K562 (cell line): Measurements from ENCODE around the gene MYOCD. TPM values are rescaled to one million over a fixed set of nuclear protein-coding genes. Genes with fewer than 3 reads are reported as not detected.

Experiments
- ATAC-seq: fragments of 200-7000 bp; cut with Tn5 transposase; 3 replicates; pipeline ENCODE4 v1.9.1; 2020; ENCODE audit warnings: moderate library complexity
- BruUV-seq: library from RNA; stranded (reverse); fragments of 400-500 nt; replicated peaks from 2 replicates; lab custom pipeline; 2021; lab: Mats Ljungman, UMichigan
- CTCF ChIA-PET: fragments of 300-600 bp; formaldehyde crosslinking; extraction: SDS; loops from one replicate; lab custom pipeline; 2021; ENCODE audit warnings: low intra/inter-chr PET ratio; lab: Yijun Ruan, JAX
- POLR2A ChIA-PET: fragments of 300-600, 350-650 bp; sonication (Branson Sonifier 250); formaldehyde crosslinking; extraction: SDS; loops from one replicate; lab custom pipeline; 2021; ENCODE audit warnings: antibody characterized with exemption, inconsistent platforms; lab: Yijun Ruan, JAX
- DNase-seq, 4 experiments: peaks; one replicate each; pipeline versions ENCODE4 v3.0.0 to v3.0.0-alpha.2; 2011 to 2018; ENCODE audit warnings: low spot score in 3 of 4, mixed read lengths in 3 of 4; ENCODE audit errors: extremely low read depth in 1 of 4
- FAIRE-seq: peaks from 2 replicates; lab custom pipeline; 2011; peaks lifted over from hg19 to GRCh38; lab: Jason Lieb, UNC
- H2AFZ ChIP-seq: 2 replicates; pipeline ENCODE4 v1.6.0; 2011; ENCODE audit warnings: low read depth, low read length, control low read depth, inconsistent platforms
- H3K27ac ChIP-seq: fragments of 200-600 bp; 3 replicates; pipeline ENCODE4 v1.8.0; 2011; ENCODE audit warnings: low read depth, mild to moderate bottlenecking, control low read depth, inconsistent platforms, low read length, moderate library complexity, mixed read lengths; ENCODE audit errors: extremely low read depth
- H3K27me3 ChIP-seq, 2 experiments: fragments of 300-600 bp in 1 of 2; 2 replicates in 1 of 2; 3 replicates in 1 of 2; pipeline versions ENCODE4 v1.6.0 to v1.8.0; 2011; ENCODE audit warnings: inconsistent platforms in 2 of 2, low read length in 2 of 2, mild to moderate bottlenecking in 1 of 2, mixed read lengths in 1 of 2, moderate library complexity in 1 of 2; ENCODE audit not compliant: control insufficient read depth in 2 of 2, insufficient read depth in 2 of 2
- H3K36me3 ChIP-seq: fragments of 300-600 bp; 3 replicates; pipeline ENCODE4 v1.8.0; 2011; ENCODE audit warnings: mild to moderate bottlenecking, low read length, inconsistent platforms; ENCODE audit not compliant: control insufficient read depth, insufficient read depth
- H3K4me1 ChIP-seq, 2 experiments: fragments of 200-600 bp in 1 of 2; replicated peaks in 1 of 2; 2 replicates in 1 of 2; 3 replicates in 1 of 2; pipeline versions ENCODE4 v1.5.1 to v1.8.0; 2011; ENCODE audit warnings: inconsistent platforms in 2 of 2, low read length in 2 of 2, mild to moderate bottlenecking in 1 of 2, mixed read lengths in 1 of 2, moderate library complexity in 1 of 2; ENCODE audit not compliant: control insufficient read depth in 2 of 2, insufficient read depth in 2 of 2
- H3K4me2 ChIP-seq: 2 replicates; pipeline ENCODE4 v1.6.1; 2011; ENCODE audit warnings: low read length, control low read depth, inconsistent platforms, mixed read lengths; ENCODE audit not compliant: insufficient read depth
- H3K4me3 ChIP-seq: fragments of 200-600 bp; sonication (generic), shearing (Covaris generic); 2 replicates; pipeline ENCODE4 v1.5.1; 2016; ENCODE audit warnings: control low read depth, inconsistent platforms
- H3K79me2 ChIP-seq: fragments of 200-600 bp; 3 replicates; pipeline ENCODE4 v1.8.0; 2011; ENCODE audit warnings: low read length, inconsistent platforms; ENCODE audit not compliant: control insufficient read depth, insufficient read depth
- H3K9ac ChIP-seq, 2 experiments: 2 replicates each; pipeline versions ENCODE4 v1.6.0 to v1.6.1; 2011; ENCODE audit warnings: low read depth in 2 of 2, low read length in 2 of 2, control low read depth in 1 of 2, inconsistent platforms in 1 of 2, mild to moderate bottlenecking in 1 of 2, mixed read lengths in 1 of 2; ENCODE audit not compliant: insufficient read depth in 1 of 2
- H3K9me1 ChIP-seq: one replicate; pipeline ENCODE4 v1.6.0; 2011; ENCODE audit warnings: inconsistent platforms, mild to moderate bottlenecking, low read length, moderate library complexity; ENCODE audit not compliant: control insufficient read depth, insufficient read depth
- H3K9me3 ChIP-seq: replicated peaks from 2 replicates; pipeline ENCODE4 v1.5.1; 2011; ENCODE audit warnings: low read depth, low read length, inconsistent platforms; ENCODE audit not compliant: control insufficient read depth, insufficient read depth
- H4K20me1 ChIP-seq: replicated peaks from 2 replicates; pipeline ENCODE4 v1.6.1; 2011; ENCODE audit warnings: low read length, inconsistent platforms, mixed read lengths; ENCODE audit not compliant: control insufficient read depth, insufficient read depth
- REST ChIP-seq, 2 experiments: fragments of 450-650 bp; formaldehyde crosslinking in 1 of 2; IDR thresholded peaks; 2 replicates each; pipeline versions ENCODE4 v1.4.0 to v1.6.1; 2014 to 2020; ENCODE audit warnings: mild to moderate bottlenecking in 2 of 2, borderline replicate concordance in 1 of 2, low read depth in 1 of 2
- ZNF717 ChIP-seq: fragments of 250-450 bp; sonication (Bioruptor Pico); IDR thresholded peaks from 2 replicates; pipeline ENCODE4 v1.5.0; 2021
- WGBS: fragments of 100-300 bp; shearing (Covaris generic); methylation state at CpG from one replicate; pipeline ENCODE4 v1.1.6; 2016; ENCODE audit warnings: low coverage, mixed read lengths; ENCODE audit not compliant: insufficient coverage; ENCODE audit errors: missing lambda C conversion rate; 5-methylcytosine and 5-hydroxymethylcytosine counted together
- in situ Hi-C: fragments of 300-500 bp; cut with MboI; formaldehyde crosslinking; loops from 4 replicates; pipeline ENCODE4 v1.15.0; 2018; ENCODE audit warnings: inconsistent platforms, mixed read lengths
- intact Hi-C: fragments of 100-400 bp; cut with micrococcal nuclease; formaldehyde crosslinking; loops from 2 replicates; pipeline ENCODE4 v1.14.2; 2022
- polyA plus RNA-seq, 8 experiments: library from polyadenylated mRNA; depleted of rRNA in 4 of 8; stranded (reverse) in 5 of 8; unstranded in 3 of 8; fragments of >200 nt; fragmentation: Nextera tagmentation in 2 of 8; fragmentation: Illumina TruSeq in 1 of 8; extraction: Ambion mirVana in 2 of 8; extraction: Trizol in 1 of 8; gene quantifications; 2 replicates each; pipeline versions ENCODE4 v1.2.1 to v1.2.3, GENCODE V29; 2011 to 2014; ENCODE audit warnings: inconsistent platforms in 1 of 8, missing spikeins in 1 of 8
- total RNA-seq, 7 experiments: library from RNA; depleted of rRNA in 6 of 7; stranded (reverse); fragments of >200 nt in 6 of 7; fragmentation: Illumina TruSeq in 2 of 7; extraction: Trizol in 2 of 7; gene quantifications; 2 replicates each; pipeline versions ENCODE4 v1.2.1 to v1.2.3, GENCODE V29; 2011 to 2021; ENCODE audit warnings: low replicate concordance in 1 of 7

MYOCD gene
- total and polyA plus RNA-seq, 9 of the 15 experiments (the other 6 are each of a cell fraction or from before 2014, with no cell fraction given): not detected

GRCh38 chr17:12664894-12665262 lies 812 bp upstream of the MYOCD start:
- POLR2A ChIA-PET: interaction anchor here (0.6 kb wide), 1 partner anchor 623 kb away, joined by 3 read pairs; no protein-coding TSS in a partner anchor
- no peaks in the 10 kb centered on the region for H4K20me1 ChIP-seq

More at GRCh38 chr17:12664894-12665262, 812 bp upstream of the MYOCD start:
- Histone ChIP-seq H3K36me3 (no peaks in the 10 kb centered on the region), H3K27ac (no peak overlapping the region), H3K9me1 (no peaks in the 10 kb centered on the region), H3K9ac (no peak overlapping the region), H3K4me2 (no peak overlapping the region), H3K4me1 (no peaks in the 10 kb centered on the region; a peak in 1 of 5 replicates), H3K9me3 (no peaks in the 10 kb centered on the region), H3K27me3 (peaks cover 0 to 17% of the 10 kb centered on the region in 2 experiments; a peak in 3 of 5 replicates), H3K79me2 (no peaks in the 10 kb centered on the region), H3K4me3 (no peak overlapping the region), H2AFZ (no peak overlapping the region)
- intact Hi-C loops (loop anchor here (5.0 kb wide), 1 partner anchor 408 kb away; no protein-coding TSS in a partner anchor), in situ Hi-C loops (loop anchor here (10.0 kb wide), 1 partner anchor 410 kb away; no protein-coding TSS in a partner anchor)
- under 1% methylated on average over 11 of the region's 11 CpGs for WGBS
- ATAC-seq: no peak
- no peak for FAIRE-seq
- TF ChIP-seq ZNF717 (no peak), REST (IDR thresholded peaks at IDR 0.05; ENCODE audit: borderline replicate concordance) (no peak), REST (CRISPR knock-in tag; IDR thresholded peaks at IDR 0.05; ENCODE audit: low read depth) (no peak)
- no TSS peak for BruUV-seq
- CTCF ChIA-PET: no interaction called here
- no peak for DNase-seq
